HG02870 (cell line): ENCODE measurements around the gene PPP1R11.
"Not testable (repeated sequence)": the region's sequence is repeated elsewhere in the genome, so short reads cannot be mapped to it uniquely, and the experiment has no call there.

ENCODE experiments used
- ATAC-seq: cut with Tn5 transposase; IDR thresholded peaks from one replicate; pipeline ENCODE4 v1.9.1; 2021; ENCODE audit warnings: mild to moderate bottlenecking, moderate library complexity; ENCODE audit not compliant: unreplicated experiment

Gene PPP1R11

DNA sequence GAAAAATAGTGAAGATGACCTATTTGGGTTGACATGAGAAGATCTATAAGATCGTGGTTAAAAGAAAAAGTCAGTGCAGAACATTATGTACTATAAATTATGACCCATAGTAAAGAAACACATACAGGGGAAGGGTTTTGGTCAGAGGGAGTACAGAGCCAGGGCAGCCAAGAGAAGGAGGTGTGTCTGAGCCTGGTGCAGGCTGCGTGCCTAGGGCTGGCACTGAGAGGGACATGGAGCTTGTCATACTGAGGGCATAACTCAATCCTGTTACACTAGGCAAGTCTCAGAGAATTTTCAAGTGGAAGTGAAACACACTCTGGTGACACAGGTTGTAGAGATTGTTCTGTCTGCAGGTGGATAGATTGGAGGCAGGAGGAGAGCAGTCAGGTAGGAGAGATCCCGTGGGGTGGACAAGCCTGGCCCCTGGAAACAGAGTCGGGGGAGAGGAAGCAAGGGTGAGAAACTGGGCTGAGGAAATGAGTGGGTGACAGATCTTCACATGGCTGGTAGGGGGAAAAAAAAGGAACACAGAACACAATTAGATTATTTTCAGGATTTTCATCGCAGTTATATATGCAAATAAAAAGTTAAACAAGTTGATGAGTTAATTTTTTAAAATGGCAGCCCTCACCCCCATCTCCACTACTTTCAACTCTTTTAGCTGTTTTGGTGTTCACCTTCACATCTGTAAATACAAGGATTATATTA is 27.1 kb downstream of the PPP1R11 start:
- ATAC-seq = no peak

DNA sequence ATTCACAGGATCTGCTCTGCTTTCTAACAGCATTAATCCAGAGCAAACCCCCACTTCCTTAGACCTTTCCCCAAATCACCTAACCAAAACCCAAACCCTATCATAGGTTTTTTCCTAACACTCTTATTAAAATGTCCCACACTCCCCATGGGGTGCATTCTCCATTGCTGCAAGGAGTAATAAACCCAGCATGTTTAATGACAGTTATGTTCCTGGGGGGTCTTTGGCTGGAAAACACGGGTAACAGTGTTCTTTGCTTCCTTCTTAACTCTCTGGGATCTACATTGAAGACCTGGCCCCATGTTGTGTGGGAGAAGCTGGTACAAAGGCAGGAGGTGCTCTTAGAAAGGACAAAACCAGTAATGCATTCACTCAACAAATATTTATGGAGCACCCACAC is 29.8 kb downstream of the PPP1R11 start:
- no peak for ATAC-seq

- no peak for ATAC-seq
These were observed 31.1 kb downstream of the PPP1R11 start for GRCh38 chr6:30097902-30098768.

DNA sequence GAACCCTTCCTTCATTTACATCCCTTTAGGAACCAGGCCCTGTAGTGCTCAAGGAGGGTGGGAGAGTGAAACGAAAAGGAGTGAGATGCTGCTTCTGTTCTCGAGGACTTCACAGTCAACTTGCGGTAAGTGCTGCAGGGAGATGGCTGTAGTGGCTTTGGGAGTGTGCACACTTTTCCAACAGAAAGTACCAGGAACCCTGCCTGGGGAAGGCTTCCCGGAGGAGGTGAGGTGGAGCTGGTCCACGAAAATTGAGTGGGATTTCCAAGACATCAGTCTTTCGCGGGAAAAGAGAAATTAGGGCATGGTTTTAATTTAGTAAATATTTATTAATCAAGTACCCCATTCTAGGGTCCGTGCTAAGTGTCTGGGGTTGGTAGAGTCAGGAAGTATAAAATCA is 33.2 kb downstream of the PPP1R11 start:
- ATAC-seq = no peak

DNA sequence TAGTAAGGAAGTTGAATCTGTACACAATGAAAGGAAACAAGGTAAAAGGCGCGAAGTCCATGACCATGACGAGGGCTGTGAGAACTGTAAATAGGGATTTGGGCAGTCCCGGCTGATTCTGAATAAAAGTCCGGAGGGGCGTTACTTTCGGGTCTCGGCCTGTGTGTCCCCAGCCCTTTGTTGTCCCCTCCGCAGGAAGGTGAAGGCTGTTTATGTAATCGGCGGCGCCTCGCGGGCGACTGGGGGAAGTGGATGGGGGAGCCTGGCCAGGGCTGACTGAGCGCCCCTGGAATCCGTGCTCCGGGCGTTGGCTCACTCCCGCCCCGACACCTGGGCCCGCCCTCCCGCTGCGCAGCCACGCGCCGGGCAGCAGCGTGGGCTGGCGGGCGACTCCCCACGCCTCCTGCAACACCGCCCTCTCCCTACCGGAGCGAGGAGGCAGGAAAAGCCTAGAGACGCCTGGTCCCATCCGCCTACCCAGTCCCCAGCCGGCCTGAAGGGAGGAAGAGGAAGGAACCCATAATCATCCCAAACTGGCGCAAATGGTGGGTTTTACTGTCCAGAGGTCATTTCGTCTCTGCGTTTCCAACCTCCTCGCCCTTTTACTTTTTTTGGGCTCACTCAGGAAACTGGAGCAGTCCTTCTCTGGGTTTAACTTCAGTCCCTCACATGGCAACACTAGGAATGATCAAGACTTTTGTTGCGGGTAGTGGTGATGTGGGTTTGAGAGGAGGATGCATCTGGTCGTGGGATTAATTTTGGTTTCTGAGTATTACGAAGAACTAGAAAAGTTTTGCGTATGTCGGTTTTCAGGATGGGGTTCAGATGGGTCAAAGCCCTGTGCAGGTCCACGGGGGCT is 33.8 kb downstream of the PPP1R11 start:
- no peak for ATAC-seq

GRCh38 chr6:30101444-30102413 is 34.7 kb downstream of the PPP1R11 start:
- ATAC-seq = peak; percentile 59

DNA sequence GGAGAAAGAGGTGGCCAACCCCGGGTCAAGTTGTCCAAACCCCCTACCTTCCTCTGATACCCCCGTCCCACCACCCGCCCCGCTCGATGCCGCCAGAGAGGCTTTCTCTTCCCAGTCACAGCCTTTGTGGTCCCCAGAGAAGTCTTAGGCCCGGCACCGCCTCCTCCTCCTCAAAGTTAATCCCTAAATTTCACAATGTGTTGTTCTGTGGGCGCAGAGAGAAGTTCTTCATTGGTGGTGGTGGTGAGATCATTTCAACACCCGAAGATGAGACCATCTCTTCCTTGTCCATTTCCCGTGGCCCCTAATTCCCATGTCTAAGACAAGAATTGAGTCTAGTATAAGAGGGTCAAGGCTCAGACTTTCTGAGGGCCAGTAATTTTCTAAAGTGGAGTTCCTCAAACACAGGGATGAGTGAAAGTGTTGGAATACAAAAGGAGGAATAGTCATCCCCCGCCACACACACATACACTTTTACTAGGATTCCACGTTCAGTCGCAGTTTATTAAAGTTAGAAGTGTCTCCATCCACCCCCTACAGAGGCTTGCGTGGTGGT is 35.5 kb downstream of the PPP1R11 start:
- ATAC-seq = no peak

- ATAC-seq = peak; percentile 54
These were observed 36.2 kb downstream of the PPP1R11 start for GRCh38 chr6:30102970-30103871.

DNA sequence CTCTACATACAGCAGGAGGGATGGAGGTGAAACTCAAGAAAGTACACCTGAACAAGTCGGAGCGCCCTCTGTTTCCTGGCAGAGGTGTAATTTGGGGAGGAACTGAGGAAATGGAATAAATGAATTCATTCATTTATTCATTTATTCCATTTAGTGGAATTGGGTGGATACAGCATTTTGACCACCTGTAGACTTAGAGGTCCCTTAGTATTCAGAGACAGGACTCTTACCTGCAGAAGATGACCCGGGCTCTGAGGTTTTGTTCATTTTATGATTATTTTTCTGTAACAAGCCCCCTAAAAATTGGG is 36.8 kb downstream of the PPP1R11 start:
- no peak for ATAC-seq

- ATAC-seq = no peak
These were observed 37.7 kb downstream of the PPP1R11 start for GRCh38 chr6:30104661-30105060.

- no peak for ATAC-seq
These were observed 44.4 kb downstream of the PPP1R11 start for GRCh38 chr6:30111266-30111856.

- no peak for ATAC-seq
These were observed 45.5 kb downstream of the PPP1R11 start for GRCh38 chr6:30112402-30112994.

DNA sequence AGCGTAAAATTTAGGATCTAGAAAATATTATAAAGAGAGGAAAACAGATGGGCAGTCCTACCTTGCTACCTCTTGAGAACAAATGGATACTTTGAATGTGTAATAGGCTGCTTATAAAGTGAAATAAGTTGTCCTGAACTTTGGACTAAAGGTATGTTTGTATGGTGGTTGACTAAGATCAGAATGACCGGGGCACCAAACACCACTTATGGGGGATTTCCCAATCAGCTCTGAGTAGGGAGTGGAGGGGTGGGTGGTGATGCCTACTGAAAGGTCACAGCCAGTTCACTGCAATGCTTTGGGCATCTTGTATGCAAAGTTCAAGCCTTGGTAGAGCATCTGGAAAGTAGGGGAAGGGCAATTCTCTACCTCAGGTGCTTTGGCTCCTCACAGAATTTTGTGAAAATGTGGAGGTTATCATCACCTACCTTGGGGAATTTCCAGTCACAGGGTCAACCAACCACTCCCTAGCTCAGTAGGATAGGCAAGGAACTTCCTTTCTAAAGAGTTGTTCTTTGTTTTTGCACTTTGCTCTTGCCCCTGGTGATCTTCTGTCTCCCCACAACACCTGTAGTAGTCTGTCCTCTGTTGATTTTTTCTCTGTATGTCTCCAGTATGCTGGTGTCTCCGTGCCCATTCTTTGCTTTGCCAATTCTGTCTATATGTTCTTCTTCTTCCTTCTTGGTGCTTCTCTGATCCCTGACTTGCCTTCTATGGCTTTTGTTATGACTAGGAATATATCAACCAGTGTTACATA is 46.2 kb downstream of the PPP1R11 start, which contains the start of gene TRIM31:
Gene TRIM31, minus strand, starts transcription at position 88 of the 757 bp plus-strand sequence. CDS start 285 bp downstream, outside the sequence.
- no peak for ATAC-seq

DNA sequence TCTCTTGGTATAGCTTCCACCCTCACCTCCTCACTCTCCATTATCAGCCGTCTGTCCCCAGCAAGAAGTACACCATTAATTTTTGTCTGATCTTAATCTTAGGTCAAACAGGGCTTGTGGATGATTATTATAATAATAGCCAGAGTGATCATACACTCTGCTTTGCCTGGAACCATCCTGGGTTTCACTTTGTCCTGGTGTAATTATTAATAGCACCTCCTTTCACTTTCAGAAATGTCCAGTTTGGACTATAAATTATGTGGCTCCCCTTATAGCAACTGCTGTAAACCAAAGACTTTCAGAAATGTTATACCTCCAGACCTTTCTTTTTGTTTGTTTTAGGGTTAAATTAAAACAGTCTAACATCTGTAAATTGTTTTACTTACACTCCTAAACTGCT is 46.8 kb downstream of the PPP1R11 start:
- no peak for ATAC-seq

- ATAC-seq = no peak
These were observed 49.7 kb downstream of the PPP1R11 start for GRCh38 chr6:30116724-30117123.

GRCh38 chr6:30118691-30119090 is 51.7 kb downstream of the PPP1R11 start:
- ATAC-seq = not testable (repeated sequence)
